ENCODE data around the gene AFF2. TPM values are rescaled to one million over a fixed set of nuclear protein-coding genes. Genes with fewer than 3 reads are reported as not detected.

AFF2 gene
- total RNA-seq, 1 experiment from 2014 or later, result 0.16 TPM

GRCh38 chrX:148933881-148934280 is 433.5 kb downstream of the AFF2 start:
- no peaks in the 10 kb centered on the region for H3K9me3 ChIP-seq
- no TSS peak for BruUV-seq (replicated peaks)
- Mint-ChIP-seq H3K27me3 (ENCODE audit: insufficient read depth, unreplicated experiment) (no peaks in the 10 kb centered on the region), H3K9me3 (ENCODE audit: unreplicated experiment) (no peaks in the 10 kb centered on the region), H3K27ac (ENCODE audit: unreplicated experiment) (no peak overlapping the region), H3K4me1 (ENCODE audit: low read depth, unreplicated experiment) (no peaks in the 10 kb centered on the region), H3K36me3 (ENCODE audit: insufficient read depth, unreplicated experiment) (no peaks in the 10 kb centered on the region), H3K4me3 (ENCODE audit: unreplicated experiment) (no peak overlapping the region)
- no peaks in the 10 kb centered on the region for H3K36me3 ChIP-seq (ENCODE audit: control insufficient read depth, insufficient read depth, low read length)
- intact Hi-C loops (cut with micrococcal nuclease; ENCODE audit: unreplicated experiment), result no loop called here
- CTCF ChIA-PET, result no interaction called here
- no peak for DNase-seq
- H3K4me1 ChIP-seq, result no peaks in the 10 kb centered on the region
- TF ChIP-seq CTCF (IDR thresholded peaks at IDR 0.05; ENCODE audit: insufficient read depth in 1 of 2, low read depth in 1 of 2, low read length in 1 of 2, severe bottlenecking in 1 of 2, unreplicated experiment in 1 of 2), result no peak
- POLR2A ChIA-PET, result no interaction called here
- no peak overlapping the region for H3K4me3 ChIP-seq (ENCODE audit: low read depth, low read length)
- H3K27me3 ChIP-seq (replicated peaks; ENCODE audit: control insufficient read depth, insufficient read depth, low read length), result no peaks in the 10 kb centered on the region

GRCh38 chrX:148938348-148938747 is 437.9 kb downstream of the AFF2 start:
- intact Hi-C loops (cut with micrococcal nuclease; ENCODE audit: unreplicated experiment), result no loop called here
- no peaks in the 10 kb centered on the region for H3K9me3 ChIP-seq
- BruUV-seq (replicated peaks), result no TSS peak
- no peak for DNase-seq
- Mint-ChIP-seq H3K36me3 (ENCODE audit: insufficient read depth, unreplicated experiment) (no peaks in the 10 kb centered on the region), H3K9me3 (ENCODE audit: unreplicated experiment) (no peaks in the 10 kb centered on the region), H3K27me3 (ENCODE audit: insufficient read depth, unreplicated experiment) (peaks cover 5% of the 10 kb centered on the region), H3K27ac (ENCODE audit: unreplicated experiment) (no peak overlapping the region), H3K4me3 (ENCODE audit: unreplicated experiment) (no peak overlapping the region), H3K4me1 (ENCODE audit: low read depth, unreplicated experiment) (no peaks in the 10 kb centered on the region)
- no peaks in the 10 kb centered on the region for H3K4me1 ChIP-seq
- CTCF ChIA-PET, result no interaction called here
- H3K4me3 ChIP-seq (ENCODE audit: low read depth, low read length), result no peak overlapping the region
- H3K36me3 ChIP-seq (ENCODE audit: control insufficient read depth, insufficient read depth, low read length), result no peaks in the 10 kb centered on the region
- H3K27me3 ChIP-seq (replicated peaks; ENCODE audit: control insufficient read depth, insufficient read depth, low read length), result no peaks in the 10 kb centered on the region
- TF ChIP-seq CTCF (IDR thresholded peaks at IDR 0.05; ENCODE audit: insufficient read depth in 1 of 2, low read depth in 1 of 2, low read length in 1 of 2, severe bottlenecking in 1 of 2, unreplicated experiment in 1 of 2), result no peak
- POLR2A ChIA-PET, result no interaction called here

GRCh38 chrX:148940411-148940996 is 440.1 kb downstream of the AFF2 start:
- H3K27ac Mint-ChIP-seq (ENCODE audit: unreplicated experiment), result no peak overlapping the region
- DNase-seq, result no peak
- intact Hi-C loops (cut with micrococcal nuclease; ENCODE audit: unreplicated experiment), result no loop called here
- Histone ChIP-seq H3K4me1 (no peaks in the 10 kb centered on the region), H3K9me3 (no peaks in the 10 kb centered on the region), H3K4me3 (ENCODE audit: low read depth, low read length) (no peak overlapping the region), H3K27me3 (replicated peaks; ENCODE audit: control insufficient read depth, insufficient read depth, low read length) (no peaks in the 10 kb centered on the region), H3K36me3 (ENCODE audit: control insufficient read depth, insufficient read depth, low read length) (no peaks in the 10 kb centered on the region)
- H3K27me3 Mint-ChIP-seq (ENCODE audit: insufficient read depth, unreplicated experiment), result peaks cover 5% of the 10 kb centered on the region
- no peaks in the 10 kb centered on the region for H3K36me3 Mint-ChIP-seq (ENCODE audit: insufficient read depth, unreplicated experiment)
- H3K4me1 Mint-ChIP-seq (ENCODE audit: low read depth, unreplicated experiment), result no peaks in the 10 kb centered on the region
- ChIA-PET POLR2A (no interaction called here), CTCF (no interaction called here)
- TF ChIP-seq CTCF (IDR thresholded peaks at IDR 0.05; ENCODE audit: insufficient read depth in 1 of 2, low read depth in 1 of 2, low read length in 1 of 2, severe bottlenecking in 1 of 2, unreplicated experiment in 1 of 2), result no peak
- H3K9me3 Mint-ChIP-seq (ENCODE audit: unreplicated experiment), result no peaks in the 10 kb centered on the region
- no TSS peak for BruUV-seq (replicated peaks)
- no peak overlapping the region for H3K4me3 Mint-ChIP-seq (ENCODE audit: unreplicated experiment)
